NCI-H345 treated with DMSO at 0.1 percent for 48 hours (cell line): ENCODE data around the gene PLEKHF1.

Experiments
- DNase-seq: peaks from one replicate; lab custom pipeline; 2025; ENCODE audit not compliant: unreplicated experiment; lab: John Stamatoyannopoulos, UW

The PLEKHF1 gene

DNA sequence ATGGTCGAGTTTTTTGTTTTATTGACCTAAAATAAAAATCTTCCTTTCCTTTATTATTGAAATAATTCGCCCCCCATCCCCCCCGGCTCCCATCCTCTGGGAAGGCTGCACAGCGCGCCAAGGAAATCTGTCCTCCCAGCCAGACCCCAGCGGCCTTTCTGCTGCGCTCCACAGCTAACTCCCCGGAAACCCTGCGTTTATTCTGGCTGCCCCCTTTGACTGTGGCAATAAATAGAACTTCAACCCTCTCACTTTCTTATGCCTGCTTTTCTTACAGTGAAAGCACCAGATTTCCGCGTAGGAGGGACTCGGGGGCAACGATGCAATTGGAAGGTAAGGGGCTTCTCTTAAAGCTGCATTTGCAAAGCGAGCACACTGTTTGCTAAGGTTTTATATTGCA lies 59.5 kb downstream of the PLEKHF1 start:
- DNase-seq = no peak
